ENCODE measurements around the gene CHN2.

Gene CHN2

DNA sequence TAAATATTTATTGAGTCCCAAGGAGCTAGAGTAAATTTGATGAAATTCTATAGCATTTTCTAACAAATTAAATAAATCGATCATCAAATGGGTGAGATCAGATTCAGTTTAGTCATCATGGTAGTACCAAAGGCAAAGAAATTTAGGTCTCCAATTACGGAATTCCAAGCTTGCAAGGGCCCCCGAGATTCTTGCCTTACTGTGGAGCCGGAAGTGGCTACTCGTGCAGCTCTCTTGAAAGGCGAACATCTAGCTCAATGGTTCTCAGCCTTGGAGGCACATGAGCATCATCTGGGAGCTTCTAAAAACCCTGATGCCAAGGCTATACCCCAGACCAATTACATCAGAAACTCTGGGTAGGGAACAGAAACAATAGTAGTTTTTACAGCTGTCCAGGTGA is 251.2 kb downstream of the CHN2 start:
- no peak for DNase-seq

GRCh38 chr7:29447828-29448227 is 253.3 kb downstream of the CHN2 start:
- DNase-seq: no peak

GRCh38 chr7:29449569-29450260 is 255.1 kb downstream of the CHN2 start:
- DNase-seq: no peak

DNA sequence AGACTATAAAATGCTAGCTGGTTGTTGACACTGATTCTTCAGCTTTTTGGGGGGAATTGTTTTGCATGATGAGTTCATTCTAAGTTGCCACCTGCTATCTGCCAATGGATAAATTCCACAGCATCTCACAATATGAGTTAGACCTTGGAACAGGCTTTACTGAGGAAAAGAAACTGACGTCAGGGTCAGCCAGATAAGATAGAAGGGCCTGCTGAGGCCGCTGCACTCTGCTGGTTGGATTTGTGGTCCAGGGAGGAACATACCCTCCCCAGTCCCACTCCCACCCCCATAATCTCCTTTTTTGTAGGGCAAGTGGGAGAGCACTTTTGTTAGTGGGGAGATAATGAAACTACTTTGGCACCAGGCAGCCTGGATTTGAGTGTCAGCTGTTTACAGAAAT is 258.4 kb downstream of the CHN2 start:
- DNase-seq: no peak

GRCh38 chr7:29454464-29454863 is 259.9 kb downstream of the CHN2 start:
- DNase-seq: no peak

GRCh38 chr7:29454899-29455451 is 260.4 kb downstream of the CHN2 start:
- DNase-seq: no peak

DNA sequence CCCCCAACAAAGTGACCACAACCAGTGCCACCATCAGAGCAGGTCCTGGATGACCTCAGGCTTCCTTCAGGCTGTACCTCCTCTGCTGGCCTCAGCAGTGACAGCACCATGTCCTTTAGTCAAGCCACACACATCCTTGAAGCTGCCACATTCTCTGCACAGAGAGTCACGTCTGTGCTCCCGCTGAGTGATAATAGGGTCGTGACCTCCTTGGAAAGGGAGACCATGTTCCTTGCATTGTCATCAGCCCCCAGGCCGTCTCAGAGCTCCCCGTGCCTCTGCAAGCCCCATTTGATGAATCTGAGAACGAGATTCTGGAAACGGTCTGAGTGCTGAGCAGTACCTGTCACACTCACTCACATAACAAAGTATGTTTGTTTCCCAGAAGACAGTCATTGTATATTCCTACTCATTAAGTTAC is 262.6 kb downstream of the CHN2 start:
- no peak for DNase-seq

DNA sequence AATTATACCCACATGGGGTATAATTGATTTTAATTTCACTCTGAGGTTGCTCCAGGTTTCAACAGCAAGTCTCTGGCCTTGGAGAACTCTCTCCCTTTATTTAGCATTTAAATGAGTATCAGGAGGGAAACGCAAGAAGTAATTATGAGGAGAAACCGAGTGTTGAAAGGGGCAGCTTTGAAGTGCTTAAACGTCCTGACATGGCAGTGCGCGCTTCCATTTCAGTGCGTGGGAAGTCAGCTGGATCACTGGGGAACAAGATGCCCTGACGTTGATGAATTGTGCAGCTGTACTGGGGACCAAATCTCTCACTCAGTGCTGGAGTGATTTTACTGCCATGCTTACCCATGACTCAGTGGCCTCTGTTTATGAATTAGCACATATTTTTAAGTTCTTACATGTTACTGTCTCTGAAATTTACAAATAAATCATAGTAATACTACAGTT is 263.0 kb downstream of the CHN2 start:
- DNase-seq: peak in 1 of 2 donors; percentile 35

GRCh38 chr7:29458933-29459332 is 264.4 kb downstream of the CHN2 start:
- DNase-seq: no peak

GRCh38 chr7:29459589-29459988 is 265.0 kb downstream of the CHN2 start:
- no peak for DNase-seq

- no peak for DNase-seq
These were observed 267.4 kb downstream of the CHN2 start for GRCh38 chr7:29461996-29462395.

- DNase-seq: no peak
These were observed 269.1 kb downstream of the CHN2 start for GRCh38 chr7:29463504-29464158.

- no peak for DNase-seq
These were observed 270.2 kb downstream of the CHN2 start for GRCh38 chr7:29464753-29465152.

GRCh38 chr7:29467193-29467926 is 272.8 kb downstream of the CHN2 start:
- no peak for DNase-seq

DNA sequence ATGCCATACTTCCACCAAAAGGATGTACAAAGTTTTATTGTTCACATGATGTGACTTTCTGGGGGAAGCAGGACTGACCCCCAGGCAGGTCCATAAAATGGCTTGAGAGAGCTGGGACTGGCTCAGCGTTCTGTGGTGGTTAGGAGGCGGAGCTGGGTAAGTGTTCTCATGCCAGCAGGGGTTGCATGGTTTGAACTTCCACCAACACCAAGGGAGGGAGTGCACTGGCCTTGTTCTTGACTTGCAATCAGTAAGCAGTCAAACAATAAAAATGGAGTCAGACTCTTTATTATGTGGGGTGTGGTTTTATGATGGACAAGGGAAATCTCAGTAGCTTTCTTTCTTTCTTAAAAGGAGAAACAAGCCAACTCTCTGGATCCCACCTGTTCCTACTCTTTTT is 273.6 kb downstream of the CHN2 start:
- DNase-seq: no peak

GRCh38 chr7:29469281-29469680 is 274.7 kb downstream of the CHN2 start:
- no peak for DNase-seq

GRCh38 chr7:29469976-29470557 is 275.5 kb downstream of the CHN2 start:
- DNase-seq: no peak

DNA sequence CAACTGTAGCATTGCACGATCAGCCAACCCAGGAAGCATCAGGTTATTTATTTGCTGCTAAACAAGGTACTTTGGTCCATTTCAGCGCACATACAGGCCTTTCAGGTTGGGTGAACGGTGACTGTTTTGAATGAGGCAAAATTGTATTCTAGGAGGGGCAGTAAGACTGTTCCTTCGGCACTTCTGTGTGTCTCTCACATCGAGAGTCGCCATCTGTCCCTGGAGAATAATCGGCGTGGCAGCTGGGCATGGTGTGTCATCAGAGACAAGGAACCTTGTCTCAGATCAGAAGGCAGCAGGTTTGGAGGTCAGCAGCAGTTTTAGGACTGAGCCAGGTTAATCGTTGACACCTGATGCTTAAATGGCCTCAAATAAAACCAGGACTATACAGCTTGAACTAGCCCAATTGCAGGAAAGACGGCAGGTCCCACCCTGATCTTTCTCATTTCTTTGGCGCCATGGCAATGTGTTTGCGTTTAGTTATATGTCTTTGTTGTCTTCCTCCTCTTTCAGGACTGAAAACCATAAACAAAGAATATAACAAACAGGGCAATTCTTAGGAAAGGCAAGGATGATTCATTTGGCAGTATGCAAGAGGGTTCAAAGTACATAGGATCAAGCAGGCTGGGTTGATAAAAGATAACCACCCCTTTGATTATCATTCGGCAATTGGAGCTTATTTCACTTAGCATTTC is 277.0 kb downstream of the CHN2 start:
- DNase-seq: no peak

DNA sequence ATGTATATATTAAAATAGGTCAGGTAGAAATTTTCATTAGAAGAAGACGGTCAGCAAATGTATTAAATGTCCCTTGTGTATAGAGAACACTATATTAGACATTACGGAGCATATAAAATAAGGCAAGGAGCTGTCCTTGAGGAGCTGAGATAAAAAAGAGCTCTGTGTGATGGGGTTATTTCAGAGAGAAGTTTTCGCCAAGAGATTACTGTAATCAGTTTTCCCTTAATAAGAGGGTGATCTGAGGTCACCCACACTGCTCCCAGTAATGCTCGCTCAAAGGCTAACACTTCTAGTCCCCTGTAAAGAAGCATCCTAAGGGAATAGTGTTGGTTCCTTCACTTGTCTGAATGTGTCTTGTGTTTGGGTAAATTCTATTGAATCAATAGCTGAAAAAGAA is 282.3 kb downstream of the CHN2 start:
- DNase-seq: no peak

DNA sequence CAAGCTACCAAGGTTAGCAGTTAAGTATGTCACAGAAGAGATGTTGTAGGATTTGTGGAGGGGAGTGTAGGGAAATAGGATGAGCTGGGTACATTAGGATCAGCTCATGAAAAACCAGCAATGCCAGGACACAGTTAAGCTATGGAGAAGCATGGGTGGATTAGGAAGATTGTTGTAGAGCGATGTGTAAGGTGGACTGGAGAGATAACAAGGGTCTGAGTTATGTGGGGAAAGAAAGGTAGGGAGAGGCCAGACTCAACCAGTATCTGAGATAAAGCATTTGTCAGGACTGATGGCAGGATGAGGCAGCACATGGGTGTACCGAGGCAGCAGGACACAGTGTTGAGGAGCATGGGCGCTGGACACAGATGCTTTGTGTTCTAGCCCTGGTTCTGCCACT is 283.7 kb downstream of the CHN2 start:
- no peak for DNase-seq

DNA sequence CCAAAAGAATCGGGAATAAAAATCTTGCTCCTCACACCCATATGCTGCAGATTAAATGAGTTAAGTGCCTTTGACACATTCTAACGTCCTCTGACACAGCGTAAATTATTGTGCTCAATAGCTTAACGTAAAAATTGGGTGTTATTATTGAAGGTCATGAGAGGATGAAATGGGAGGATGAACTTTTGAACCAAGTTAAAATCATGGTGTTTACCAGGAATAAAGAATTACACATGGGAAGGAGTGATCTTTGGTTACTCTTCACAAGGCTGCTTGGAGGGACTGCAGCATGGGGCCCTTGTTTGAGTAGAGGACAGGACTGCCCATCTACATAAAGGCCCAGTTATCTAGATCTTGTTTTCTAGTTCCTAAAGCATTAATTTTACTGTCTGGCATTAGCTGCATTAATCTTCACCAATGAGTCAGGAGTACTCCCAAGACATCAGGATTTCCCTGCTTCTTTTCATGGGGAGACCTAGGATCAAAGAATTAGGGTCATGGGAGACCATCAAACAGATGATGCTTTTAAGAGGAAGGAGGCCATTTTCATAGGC is 284.2 kb downstream of the CHN2 start:
- DNase-seq: no peak
